Neural crest cell (in vitro differentiated cells): ENCODE results near the gene OLFM4. TPM values are rescaled to one million over a fixed set of nuclear protein-coding genes. Genes with fewer than 3 reads are reported as not detected.

Experiments used
- DNase-seq: peaks from one replicate; pipeline ENCODE4 v3.0.0; 2021; ENCODE audit warnings: low read depth, mixed read lengths, low spot score
- H3K27ac Mint-ChIP-seq: one replicate; pipeline ENCODE4 v1.8.0; 2021; ENCODE audit warnings: mild to moderate bottlenecking, mixed read lengths; ENCODE audit not compliant: unreplicated experiment
- H3K27me3 Mint-ChIP-seq: 2 replicates; pipeline ENCODE4 v1.8.0; 2021; ENCODE audit warnings: low read depth, mild to moderate bottlenecking, mixed read lengths
- H3K36me3 Mint-ChIP-seq: 2 replicates; pipeline ENCODE4 v1.8.0; 2021; ENCODE audit warnings: low read depth, mild to moderate bottlenecking, mixed read lengths
- H3K4me1 Mint-ChIP-seq: 2 replicates; pipeline ENCODE4 v1.8.0; 2021; ENCODE audit warnings: mixed read lengths
- H3K4me3 Mint-ChIP-seq: one replicate; pipeline ENCODE4 v1.8.0; 2021; ENCODE audit warnings: mild to moderate bottlenecking, mixed read lengths
- H3K9me3 Mint-ChIP-seq: 2 replicates; pipeline ENCODE4 v1.8.0; 2021; ENCODE audit warnings: mixed read lengths
- CTCF ChIP-seq: fragments of 200-600 bp; sonication (generic); conservative IDR thresholded peaks from 2 replicates; pipeline ENCODE4 v1.5.0; 2021; ENCODE audit warnings: antibody characterized with exemption, mild to moderate bottlenecking
- total RNA-seq: library from RNA; stranded (reverse); gene quantifications from 2 replicates; pipeline ENCODE4 v1.2.1, GENCODE V29; 2021

Gene OLFM4
- total RNA-seq, 1 donor from 2014 or later = not detected

DNA sequence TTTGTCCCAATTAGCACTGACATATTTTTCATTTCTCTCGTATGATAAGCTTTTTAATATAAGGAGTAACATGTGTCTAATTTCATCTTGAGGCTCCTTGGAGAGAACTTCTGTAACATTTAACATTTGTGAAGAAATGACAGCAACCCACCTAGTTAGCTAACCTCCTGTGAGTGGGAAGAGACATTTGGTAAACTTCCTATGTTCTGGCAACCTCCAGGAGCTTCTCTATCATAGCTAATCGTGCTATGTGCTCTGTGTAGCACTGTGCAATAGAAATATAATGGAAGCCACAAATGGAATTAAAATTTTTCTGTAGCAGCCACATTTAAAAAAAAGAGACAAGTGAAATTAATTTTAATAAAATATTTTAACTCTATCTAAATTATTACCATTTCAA lies 5.4 kb upstream of the OLFM4 start:
- H3K36me3 Mint-ChIP-seq = no peaks in the 10 kb centered on the region
- TF ChIP-seq CTCF = no peak
- no peak overlapping the region for H3K27ac Mint-ChIP-seq
- H3K4me3 Mint-ChIP-seq = no peak overlapping the region
- H3K27me3 Mint-ChIP-seq = peaks cover 2% of the 10 kb centered on the region
- H3K4me1 Mint-ChIP-seq = no peaks in the 10 kb centered on the region
- no peak for DNase-seq
- no peaks in the 10 kb centered on the region for H3K9me3 Mint-ChIP-seq

DNA sequence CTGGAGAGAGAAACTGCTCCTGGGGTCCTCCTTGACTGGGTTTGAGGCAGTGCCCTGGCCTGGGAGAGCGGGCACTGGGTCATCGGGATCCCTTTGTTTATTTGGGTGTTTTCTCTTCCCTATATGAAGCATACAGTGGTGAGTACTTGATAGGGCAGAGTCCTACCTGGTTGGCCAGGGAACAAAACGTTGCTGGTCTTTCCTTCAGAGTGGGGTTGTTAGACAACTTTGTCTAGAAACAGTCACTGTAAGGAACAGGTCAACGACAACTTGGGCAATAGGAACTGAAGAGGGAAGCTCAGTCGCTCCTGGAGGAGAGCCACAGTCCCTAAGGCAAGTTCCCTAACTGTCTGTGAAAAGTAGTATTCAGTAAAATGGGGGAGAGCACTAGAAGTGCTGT lies 550 bp upstream of the OLFM4 start:
- H3K27me3 Mint-ChIP-seq = no peaks in the 10 kb centered on the region
- H3K36me3 Mint-ChIP-seq = no peaks in the 10 kb centered on the region
- no peaks in the 10 kb centered on the region for H3K9me3 Mint-ChIP-seq
- no peak for TF ChIP-seq CTCF
- H3K27ac Mint-ChIP-seq = no peak overlapping the region
- no peaks in the 10 kb centered on the region for H3K4me1 Mint-ChIP-seq
- H3K4me3 Mint-ChIP-seq = no peak overlapping the region
- no peak for DNase-seq

GRCh38 chr13:53032849-53033248 lies 4.2 kb downstream of the OLFM4 start:
- Mint-ChIP-seq H3K9me3 (no peaks in the 10 kb centered on the region), H3K4me3 (no peak overlapping the region), H3K27ac (no peak overlapping the region), H3K27me3 (no peaks in the 10 kb centered on the region), H3K36me3 (no peaks in the 10 kb centered on the region), H3K4me1 (no peaks in the 10 kb centered on the region)
- no peak for TF ChIP-seq CTCF
- no peak for DNase-seq

DNA sequence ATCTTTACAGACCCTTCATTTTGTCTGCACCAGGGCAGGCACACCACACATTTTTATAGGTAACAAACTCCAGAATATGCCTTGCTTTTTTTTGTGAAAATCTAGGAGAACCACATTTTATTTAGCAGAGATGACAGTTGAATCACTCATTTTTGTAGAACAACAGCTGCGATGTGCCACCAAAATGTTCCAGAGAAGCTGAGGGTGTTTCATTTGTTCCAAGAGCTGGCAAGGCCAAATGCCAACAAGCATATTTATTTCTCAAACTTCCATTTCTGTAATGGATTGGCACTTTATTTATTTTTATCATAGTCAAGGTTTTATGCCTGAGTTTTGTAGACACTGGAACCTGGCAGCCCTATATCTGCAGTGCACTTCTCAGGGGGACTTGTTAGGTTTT lies 10.4 kb downstream of the OLFM4 start:
- Mint-ChIP-seq H3K27ac (no peak overlapping the region), H3K4me1 (peaks cover 11% of the 10 kb centered on the region), H3K4me3 (no peak overlapping the region), H3K9me3 (no peaks in the 10 kb centered on the region), H3K27me3 (no peaks in the 10 kb centered on the region), H3K36me3 (no peaks in the 10 kb centered on the region)
- TF ChIP-seq CTCF = no peak
- DNase-seq = no peak

DNA sequence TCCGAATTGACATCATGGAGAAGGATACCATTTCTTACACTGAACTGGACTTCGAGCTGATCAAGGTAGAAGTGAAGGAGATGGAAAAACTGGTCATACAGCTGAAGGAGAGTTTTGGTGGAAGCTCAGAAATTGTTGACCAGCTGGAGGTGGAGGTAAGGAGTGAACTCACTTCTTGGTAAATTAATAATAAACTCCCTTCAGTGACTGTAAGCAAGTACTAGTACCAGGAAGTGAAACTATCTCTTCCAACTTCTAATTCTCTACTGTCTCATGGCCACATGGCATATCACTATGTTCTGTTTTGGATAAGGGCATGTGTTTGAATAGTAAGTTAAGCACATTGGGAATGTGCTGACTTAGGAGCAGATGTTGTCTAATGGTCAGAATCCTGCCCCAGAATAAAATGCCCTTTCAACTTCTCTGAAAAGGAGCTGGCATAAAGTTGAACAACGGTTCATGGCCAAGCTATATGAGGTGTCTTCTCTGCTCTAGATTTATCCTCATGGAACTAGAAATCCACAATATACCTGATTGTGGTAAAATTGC lies 13.4 kb downstream of the OLFM4 start:
- DNase-seq = no peak
- peaks cover 11% of the 10 kb centered on the region for H3K4me1 Mint-ChIP-seq
- no peaks in the 10 kb centered on the region for H3K27me3 Mint-ChIP-seq
- H3K27ac Mint-ChIP-seq = no peak overlapping the region
- no peaks in the 10 kb centered on the region for H3K9me3 Mint-ChIP-seq
- no peak overlapping the region for H3K4me3 Mint-ChIP-seq
- no peak for TF ChIP-seq CTCF
- H3K36me3 Mint-ChIP-seq = no peaks in the 10 kb centered on the region

DNA sequence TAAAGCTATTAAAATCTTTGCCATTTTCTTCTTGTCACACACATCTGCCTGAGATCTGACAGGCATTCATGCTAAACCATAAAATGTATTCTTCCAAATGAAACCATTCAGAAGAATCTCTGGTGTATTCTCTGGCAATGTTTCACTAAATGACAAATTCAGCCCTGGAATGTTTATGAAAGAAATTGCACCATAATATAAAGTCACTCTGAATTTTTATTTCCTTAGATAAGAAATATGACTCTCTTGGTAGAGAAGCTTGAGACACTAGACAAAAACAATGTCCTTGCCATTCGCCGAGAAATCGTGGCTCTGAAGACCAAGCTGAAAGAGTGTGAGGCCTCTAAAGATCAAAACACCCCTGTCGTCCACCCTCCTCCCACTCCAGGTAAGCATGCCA lies 14.3 kb downstream of the OLFM4 start:
- no peaks in the 10 kb centered on the region for H3K9me3 Mint-ChIP-seq
- DNase-seq = no peak
- no peaks in the 10 kb centered on the region for H3K36me3 Mint-ChIP-seq
- peaks cover 11% of the 10 kb centered on the region for H3K4me1 Mint-ChIP-seq
- no peaks in the 10 kb centered on the region for H3K27me3 Mint-ChIP-seq
- no peak overlapping the region for H3K27ac Mint-ChIP-seq
- H3K4me3 Mint-ChIP-seq = no peak overlapping the region
- no peak for TF ChIP-seq CTCF
